Kasumi-1 (cell line): Measurements from ENCODE around the gene CNKSR3.
A peak's percentile ranks its signal among the peaks of the same experiment; 100 is the strongest.

Experiments used
- DNase-seq, 2 experiments: peaks; one replicate each; lab custom pipeline; 2025; lab: John Stamatoyannopoulos, UW

Gene CNKSR3

GRCh38 chr6:154502553-154502952 lies 7.9 kb downstream of the CNKSR3 start:
- DNase-seq, result peak; percentile 16 to 24

GRCh38 chr6:154501578-154501868 lies 9.0 kb downstream of the CNKSR3 start:
- DNase-seq, result no peak

GRCh38 chr6:154500769-154501577 lies 9.5 kb downstream of the CNKSR3 start:
- DNase-seq, result peak; percentile 10 to 14

GRCh38 chr6:154499855-154500589 lies 10.5 kb downstream of the CNKSR3 start:
- DNase-seq, result no peak

- DNase-seq, result no peak
These were observed 12.0 kb downstream of the CNKSR3 start for GRCh38 chr6:154498340-154498934.

- no peak for DNase-seq
These were observed 13.5 kb downstream of the CNKSR3 start for GRCh38 chr6:154496793-154497517.

GRCh38 chr6:154496186-154496585 lies 14.3 kb downstream of the CNKSR3 start:
- no peak for DNase-seq

GRCh38 chr6:154494592-154495311 lies 15.7 kb downstream of the CNKSR3 start:
- DNase-seq, result no peak

GRCh38 chr6:154491567-154492470 lies 18.7 kb downstream of the CNKSR3 start:
- no peak for DNase-seq

- DNase-seq, result no peak
These were observed 20.7 kb downstream of the CNKSR3 start for GRCh38 chr6:154489822-154490221.

GRCh38 chr6:154488802-154489437 lies 21.6 kb downstream of the CNKSR3 start:
- DNase-seq, result no peak

GRCh38 chr6:154488248-154488593 lies 22.3 kb downstream of the CNKSR3 start:
- DNase-seq, result no peak

- peak in 1 of 2 experiments; percentile 8 for DNase-seq
These were observed 22.9 kb downstream of the CNKSR3 start for GRCh38 chr6:154487367-154488247.

- DNase-seq, result no peak
These were observed 24.7 kb downstream of the CNKSR3 start for GRCh38 chr6:154485815-154486214.

- no peak for DNase-seq
These were observed 25.5 kb downstream of the CNKSR3 start for GRCh38 chr6:154484942-154485341.

GRCh38 chr6:154482858-154483257 lies 27.6 kb downstream of the CNKSR3 start:
- no peak for DNase-seq

- peak; percentile 12 to 37 for DNase-seq
These were observed 28.9 kb downstream of the CNKSR3 start for GRCh38 chr6:154481521-154482013.

- DNase-seq, result no peak
These were observed 30.5 kb downstream of the CNKSR3 start for GRCh38 chr6:154479771-154480639.
